Uterus (tissue), 2 donors: Measurements from ENCODE around the gene POLA2.

ENCODE experiments used
- CTCF ChIP-seq, 4 experiments: fragments of 200-600 bp in 2 of 4; fragments of 450-650 bp in 2 of 4; sonication (generic) in 2 of 4; IDR thresholded peaks; one replicate each; pipeline ENCODE4 v1.5.1; 2016 to 2019; ENCODE audit warnings: antibody characterized with exemption in 4 of 4, mild to moderate bottlenecking in 2 of 4, moderate library complexity in 1 of 4
- POLR2A ChIP-seq, 2 donors: fragments of 450-650 bp; IDR thresholded peaks; one replicate each; pipeline ENCODE4 v1.6.1; 2016; ENCODE audit warnings: antibody characterized with exemption in 2 of 2, mild to moderate bottlenecking in 1 of 2, moderate library complexity in 1 of 2

DNA sequence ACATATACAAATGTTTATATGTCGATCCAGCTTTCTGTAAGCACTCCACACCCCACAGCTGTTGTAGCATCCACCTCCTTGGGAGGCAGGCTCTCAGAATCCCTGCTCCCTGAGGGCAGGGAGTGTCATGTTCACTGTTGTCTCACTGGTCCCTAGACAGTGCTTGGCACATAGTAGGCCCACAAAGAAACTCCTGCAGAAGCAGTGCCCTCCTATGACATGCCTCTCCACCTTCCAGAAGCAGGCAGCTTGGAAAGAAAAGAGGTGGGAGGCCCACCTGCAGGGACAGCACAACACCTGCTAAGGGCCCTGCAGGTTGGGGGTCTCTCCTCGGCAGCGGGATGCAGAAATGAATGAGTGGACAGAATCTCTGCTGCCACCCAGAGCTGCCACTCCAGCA is 41.8 kb downstream of the POLA2 start:
- TF ChIP-seq CTCF (IDR thresholded peaks at IDR 0.05) (no peak), POLR2A (IDR thresholded peaks at IDR 0.05) (no peak)
